Neural cell (in vitro differentiated cells): ENCODE measurements around the gene NDE1. TPM values are rescaled to one million over a fixed set of nuclear protein-coding genes. Genes with fewer than 3 reads are reported as not detected.

Experiments
- H2AFZ ChIP-seq: fragments of 200-600, 300-800 bp; sonication (generic), shearing (Covaris generic); 2 replicates; pipeline ENCODE4 v1.6.0; 2014; ENCODE audit warnings: low read depth, mild to moderate bottlenecking, antibody characterized with exemption, low read length, moderate library complexity
- H3F3A ChIP-seq: fragments of 200-600 bp; shearing (Covaris generic); 2 replicates; pipeline ENCODE4 v1.6.1; 2016; ENCODE audit warnings: mild to moderate bottlenecking, moderate library complexity, mixed read lengths, antibody characterized with exemption, low read length; ENCODE audit not compliant: insufficient read depth, poor library complexity, severe bottlenecking
- H3K27ac ChIP-seq: fragments of 200-600, 300-800 bp; sonication (generic), shearing (Covaris generic); 2 replicates; pipeline ENCODE4 v1.5.1; 2014; ENCODE audit warnings: mild to moderate bottlenecking, low read length, moderate library complexity
- H3K27me3 ChIP-seq: fragments of 300-800, 200-600 bp; sonication (generic), shearing (Covaris generic); 2 replicates; pipeline ENCODE4 v1.6.0; 2014; ENCODE audit warnings: mild to moderate bottlenecking, low read depth, low read length, moderate library complexity; ENCODE audit not compliant: insufficient read depth
- H3K36me3 ChIP-seq: fragments of 300-800, 200-600 bp; sonication (generic), shearing (Covaris generic); 2 replicates; pipeline ENCODE4 v1.5.1; 2014; ENCODE audit warnings: mild to moderate bottlenecking, antibody characterized with exemption, low read length, moderate library complexity; ENCODE audit not compliant: insufficient read depth
- H3K4me2 ChIP-seq: fragments of 300-800, 200-600 bp; sonication (generic), shearing (Covaris generic); 2 replicates; pipeline ENCODE4 v1.6.0; 2014; ENCODE audit warnings: mild to moderate bottlenecking, low read length
- H3K4me3 ChIP-seq: fragments of 300-800, 200-600 bp; sonication (generic), shearing (Covaris generic); 2 replicates; pipeline ENCODE4 v1.5.1; 2014; ENCODE audit warnings: mild to moderate bottlenecking, low read length, moderate library complexity
- H3K79me2 ChIP-seq: fragments of 200-600 bp; shearing (Covaris generic); replicated peaks from 2 replicates; pipeline ENCODE4 v1.6.0; 2014; ENCODE audit warnings: mild to moderate bottlenecking, low read length, moderate library complexity; ENCODE audit not compliant: insufficient read depth
- H3K9ac ChIP-seq: fragments of 300-800, 200-600 bp; sonication (generic), shearing (Covaris generic); 2 replicates; pipeline ENCODE4 v1.6.1; 2016; ENCODE audit warnings: mild to moderate bottlenecking, low read length, mixed read lengths
- H3K9me2 ChIP-seq: fragments of 200-600 bp; shearing (Covaris generic); 2 replicates; pipeline ENCODE4 v1.6.1; 2016; ENCODE audit warnings: mild to moderate bottlenecking, low read length, mixed read lengths; ENCODE audit not compliant: insufficient read depth
- H3K9me3 ChIP-seq: fragments of 200-600, 300-800 bp; sonication (generic), shearing (Covaris generic); 2 replicates; pipeline ENCODE4 v1.6.1; 2016; ENCODE audit warnings: mild to moderate bottlenecking, mixed run types, low read length, moderate library complexity, mixed read lengths
- H4K20me1 ChIP-seq: fragments of 200-600 bp; shearing (Covaris generic); 2 replicates; pipeline ENCODE4 v1.6.1; 2016; ENCODE audit warnings: mild to moderate bottlenecking, mixed run types; ENCODE audit not compliant: insufficient read depth
- EP300 ChIP-seq: fragments of 450-650 bp; conservative IDR thresholded peaks from 2 replicates; pipeline ENCODE4 v1.6.1; 2014; ENCODE audit warnings: antibody characterized with exemption, mild to moderate bottlenecking, moderate library complexity; ENCODE audit not compliant: poor library complexity, severe bottlenecking
- EZH2 ChIP-seq: fragments of 200-600, 300-800 bp; shearing (Covaris generic), sonication (generic); IDR thresholded peaks from 2 replicates; pipeline ENCODE4 v1.6.1; 2014; ENCODE audit warnings: antibody characterized with exemption, low read length, borderline replicate concordance, mild to moderate bottlenecking; ENCODE audit not compliant: insufficient read depth, poor library complexity, severe bottlenecking
- MXI1 ChIP-seq: fragments of 450-650 bp; conservative IDR thresholded peaks from 2 replicates; pipeline ENCODE4 v1.6.1; 2014; ENCODE audit warnings: antibody characterized with exemption, mild to moderate bottlenecking; ENCODE audit not compliant: poor library complexity, severe bottlenecking
- POLR2AphosphoS5 ChIP-seq: IDR thresholded peaks from 2 replicates; pipeline ENCODE4 v1.6.1; 2012
- RAD21 ChIP-seq: fragments of 450-650 bp; conservative IDR thresholded peaks from 2 replicates; pipeline ENCODE4 v1.6.1; 2014; ENCODE audit warnings: antibody characterized with exemption, mild to moderate bottlenecking, moderate library complexity
- SMC3 ChIP-seq: fragments of 450-650 bp; conservative IDR thresholded peaks from 2 replicates; pipeline ENCODE4 v1.6.1; 2014; ENCODE audit warnings: antibody characterized with exemption, mild to moderate bottlenecking, moderate library complexity; ENCODE audit not compliant: poor library complexity
- TAF1 ChIP-seq: IDR thresholded peaks from 2 replicates; pipeline ENCODE4 v1.6.1; 2012; ENCODE audit warnings: low read depth
- polyA plus RNA-seq: library from polyadenylated mRNA; depleted of rRNA; stranded (reverse); fragments of >200 nt; gene quantifications from 2 replicates; pipeline ENCODE4 v1.2.3, GENCODE V29; 2014
- TF ChIP-seq, protein P1 (sequence below): IDR thresholded peaks from 2 replicates; pipeline ENCODE4 v1.6.1; 2012; ENCODE audit warnings: borderline replicate concordance
- TF ChIP-seq, protein P2 (sequence below): fragments of 450-650 bp; IDR thresholded peaks from 2 replicates; pipeline ENCODE4 v1.5.1; 2014; ENCODE audit warnings: antibody characterized with exemption, mild to moderate bottlenecking, moderate library complexity; ENCODE audit not compliant: poor library complexity, severe bottlenecking

Gene NDE1
- polyA plus RNA-seq, 1 donor from 2014 or later = not detected

GRCh38 chr16:15635926-15636325 lies 14.1 kb upstream of the NDE1 start:
- Histone ChIP-seq H3K9me2 (no peaks in the 10 kb centered on the region), H3F3A (no peaks in the 10 kb centered on the region), H3K27me3 (no peaks in the 10 kb centered on the region), H3K27ac (no peak overlapping the region), H4K20me1 (no peaks in the 10 kb centered on the region), H3K9ac (no peak overlapping the region), H3K9me3 (no peaks in the 10 kb centered on the region), H3K4me2 (no peak overlapping the region), H2AFZ (no peak overlapping the region), H3K4me3 (no peak overlapping the region), H3K79me2 (peaks cover 18% of the 10 kb centered on the region), H3K36me3 (peaks cover 3% of the 10 kb centered on the region)
- TF ChIP-seq EZH2 = no peak

- Histone ChIP-seq H3K27me3 (no peaks in the 10 kb centered on the region), H3K4me2 (no peak overlapping the region), H2AFZ (no peak overlapping the region), H4K20me1 (no peaks in the 10 kb centered on the region), H3K9ac (no peak overlapping the region), H3F3A (no peaks in the 10 kb centered on the region), H3K9me2 (no peaks in the 10 kb centered on the region), H3K27ac (no peak overlapping the region), H3K79me2 (peaks cover 23% of the 10 kb centered on the region), H3K4me3 (no peak overlapping the region), H3K36me3 (peaks cover 3% of the 10 kb centered on the region), H3K9me3 (no peaks in the 10 kb centered on the region)
- TF ChIP-seq RAD21 (no peak), POLR2AphosphoS5 (no peak), EP300 (no peak), MXI1 (no peak), SMC3 (no peak), EZH2 (no peak), TAF1 (no peak)
- TF ChIP-seq, protein P1, sequence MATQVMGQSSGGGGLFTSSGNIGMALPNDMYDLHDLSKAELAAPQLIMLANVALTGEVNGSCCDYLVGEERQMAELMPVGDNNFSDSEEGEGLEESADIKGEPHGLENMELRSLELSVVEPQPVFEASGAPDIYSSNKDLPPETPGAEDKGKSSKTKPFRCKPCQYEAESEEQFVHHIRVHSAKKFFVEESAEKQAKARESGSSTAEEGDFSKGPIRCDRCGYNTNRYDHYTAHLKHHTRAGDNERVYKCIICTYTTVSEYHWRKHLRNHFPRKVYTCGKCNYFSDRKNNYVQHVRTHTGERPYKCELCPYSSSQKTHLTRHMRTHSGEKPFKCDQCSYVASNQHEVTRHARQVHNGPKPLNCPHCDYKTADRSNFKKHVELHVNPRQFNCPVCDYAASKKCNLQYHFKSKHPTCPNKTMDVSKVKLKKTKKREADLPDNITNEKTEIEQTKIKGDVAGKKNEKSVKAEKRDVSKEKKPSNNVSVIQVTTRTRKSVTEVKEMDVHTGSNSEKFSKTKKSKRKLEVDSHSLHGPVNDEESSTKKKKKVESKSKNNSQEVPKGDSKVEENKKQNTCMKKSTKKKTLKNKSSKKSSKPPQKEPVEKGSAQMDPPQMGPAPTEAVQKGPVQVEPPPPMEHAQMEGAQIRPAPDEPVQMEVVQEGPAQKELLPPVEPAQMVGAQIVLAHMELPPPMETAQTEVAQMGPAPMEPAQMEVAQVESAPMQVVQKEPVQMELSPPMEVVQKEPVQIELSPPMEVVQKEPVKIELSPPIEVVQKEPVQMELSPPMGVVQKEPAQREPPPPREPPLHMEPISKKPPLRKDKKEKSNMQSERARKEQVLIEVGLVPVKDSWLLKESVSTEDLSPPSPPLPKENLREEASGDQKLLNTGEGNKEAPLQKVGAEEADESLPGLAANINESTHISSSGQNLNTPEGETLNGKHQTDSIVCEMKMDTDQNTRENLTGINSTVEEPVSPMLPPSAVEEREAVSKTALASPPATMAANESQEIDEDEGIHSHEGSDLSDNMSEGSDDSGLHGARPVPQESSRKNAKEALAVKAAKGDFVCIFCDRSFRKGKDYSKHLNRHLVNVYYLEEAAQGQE = no peak
- TF ChIP-seq, protein P2, sequence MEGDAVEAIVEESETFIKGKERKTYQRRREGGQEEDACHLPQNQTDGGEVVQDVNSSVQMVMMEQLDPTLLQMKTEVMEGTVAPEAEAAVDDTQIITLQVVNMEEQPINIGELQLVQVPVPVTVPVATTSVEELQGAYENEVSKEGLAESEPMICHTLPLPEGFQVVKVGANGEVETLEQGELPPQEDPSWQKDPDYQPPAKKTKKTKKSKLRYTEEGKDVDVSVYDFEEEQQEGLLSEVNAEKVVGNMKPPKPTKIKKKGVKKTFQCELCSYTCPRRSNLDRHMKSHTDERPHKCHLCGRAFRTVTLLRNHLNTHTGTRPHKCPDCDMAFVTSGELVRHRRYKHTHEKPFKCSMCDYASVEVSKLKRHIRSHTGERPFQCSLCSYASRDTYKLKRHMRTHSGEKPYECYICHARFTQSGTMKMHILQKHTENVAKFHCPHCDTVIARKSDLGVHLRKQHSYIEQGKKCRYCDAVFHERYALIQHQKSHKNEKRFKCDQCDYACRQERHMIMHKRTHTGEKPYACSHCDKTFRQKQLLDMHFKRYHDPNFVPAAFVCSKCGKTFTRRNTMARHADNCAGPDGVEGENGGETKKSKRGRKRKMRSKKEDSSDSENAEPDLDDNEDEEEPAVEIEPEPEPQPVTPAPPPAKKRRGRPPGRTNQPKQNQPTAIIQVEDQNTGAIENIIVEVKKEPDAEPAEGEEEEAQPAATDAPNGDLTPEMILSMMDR = no peak
Measured at GRCh38 chr16:15636392-15636873, 13.6 kb upstream of the NDE1 start.
